Measurements from ENCODE around the gene CSNK2B.

- TF ChIP-seq CTCF (IDR thresholded peaks at IDR 0.05; ENCODE audit: low read length) (no peak), EZH2 (optimal IDR thresholded peaks at IDR 0.05; ENCODE audit: low read depth, low read length) (no peak), EZH2phosphoT487 (IDR thresholded peaks at IDR 0.05; ENCODE audit: low read length) (no peak)
Measured at GRCh38 chr6:31658983-31659648, 6.8 kb upstream of the CSNK2B start.
